A673 (cell line): ENCODE measurements around the gene DUSP1. TPM values are rescaled to one million over a fixed set of nuclear protein-coding genes. Genes with fewer than 3 reads are reported as not detected.

Experiments used
- BruUV-seq: library from RNA; stranded (reverse); fragments of 400-500 nt; replicated peaks from 2 replicates; lab custom pipeline; 2021; lab: Mats Ljungman, UMichigan
- CTCF ChIA-PET: fragments of 300-600 bp; sonication (Branson Sonifier 250); formaldehyde crosslinking; loops from one replicate; lab custom pipeline; 2022; ENCODE audit warnings: antibody characterized with exemption; lab: Charles Lee
- POLR2A ChIA-PET: fragments of 300-600 bp; sonication (Branson Sonifier 250); formaldehyde crosslinking; loops from one replicate; lab custom pipeline; 2022; ENCODE audit warnings: antibody characterized with exemption; ENCODE audit not compliant: low non-redundant PET; lab: Charles Lee
- DNase-seq: peaks from one replicate; pipeline ENCODE4 v3.0.0-alpha.2; 2015; ENCODE audit warnings: low spot score
- H3K27ac ChIP-seq: fragments of 200-600 bp; sonication (generic); 2 replicates; pipeline ENCODE4 v1.5.1; 2016; ENCODE audit warnings: mixed run types, low read depth, mild to moderate bottlenecking, mixed read lengths, antibody characterized with exemption, low read length; ENCODE audit not compliant: poor library complexity, severe bottlenecking
- H3K27me3 ChIP-seq: fragments of 200-600 bp; sonication (generic); replicated peaks from 2 replicates; pipeline ENCODE4 v1.6.1; 2017; ENCODE audit warnings: mixed run types, low read depth, mild to moderate bottlenecking, mixed read lengths, antibody characterized with exemption, low read length; ENCODE audit not compliant: insufficient read depth, poor library complexity
- H3K36me3 ChIP-seq: fragments of 200-600 bp; sonication (generic); 2 replicates; pipeline ENCODE4 v1.6.1; 2016; ENCODE audit warnings: mixed run types, mild to moderate bottlenecking, mixed read lengths, antibody characterized with exemption, low read length; ENCODE audit not compliant: insufficient read depth, poor library complexity, severe bottlenecking
- H3K4me1 ChIP-seq: fragments of 200-600 bp; sonication (generic); 2 replicates; pipeline ENCODE4 v1.6.1; 2017; ENCODE audit warnings: mixed run types, mild to moderate bottlenecking, mixed read lengths, antibody characterized with exemption, low read length; ENCODE audit not compliant: insufficient read depth, poor library complexity, severe bottlenecking
- H3K4me3 ChIP-seq: fragments of 200-600 bp; sonication (generic); 2 replicates; pipeline ENCODE4 v1.5.1; 2016; ENCODE audit warnings: low read depth, mixed run types, mild to moderate bottlenecking, mixed read lengths, low read length; ENCODE audit not compliant: poor library complexity, severe bottlenecking
- H3K9me3 ChIP-seq: fragments of 200-600 bp; sonication (generic); 2 replicates; pipeline ENCODE4 v1.6.1; 2016; ENCODE audit warnings: mixed run types, low read depth, mild to moderate bottlenecking, mixed read lengths, antibody characterized with exemption, low read length; ENCODE audit not compliant: poor library complexity, severe bottlenecking
- EZH2 ChIP-seq: fragments of 200-600 bp; sonication (generic); IDR thresholded peaks from 2 replicates; pipeline ENCODE4 v1.6.1; 2017; ENCODE audit warnings: borderline replicate concordance, low read depth, mild to moderate bottlenecking, mixed read lengths, antibody characterized with exemption, low read length; ENCODE audit not compliant: poor library complexity, severe bottlenecking
- intact Hi-C: fragments of 100-400 bp; cut with micrococcal nuclease; formaldehyde crosslinking; loops from one replicate; pipeline ENCODE4 v1.10.0; 2022; ENCODE audit not compliant: unreplicated experiment
- total RNA-seq: library from RNA; stranded (reverse); gene quantifications from 2 replicates; pipeline ENCODE4 v1.2.3, GENCODE V29; 2021
- TF ChIP-seq, protein P1 (sequence below): fragments of 300-800, 200-600 bp; sonication (generic); conservative IDR thresholded peaks from 2 replicates; pipeline ENCODE4 v1.5.1; 2017; ENCODE audit warnings: low read depth, mild to moderate bottlenecking, antibody characterized with exemption, low read length, moderate library complexity, mixed read lengths

The DUSP1 gene
- total RNA-seq, 1 experiment from 2014 or later = 13.1 TPM

GRCh38 chr5:172798422-172799215 lies 27.6 kb upstream of the DUSP1 start:
- H3K27ac ChIP-seq = no peak overlapping the region
- CTCF ChIA-PET = no interaction called here
- POLR2A ChIA-PET = no interaction called here

GRCh38 chr5:172797771-172798191 lies 26.8 kb upstream of the DUSP1 start:
- no peak for TF ChIP-seq EZH2
- TF ChIP-seq, protein P1, sequence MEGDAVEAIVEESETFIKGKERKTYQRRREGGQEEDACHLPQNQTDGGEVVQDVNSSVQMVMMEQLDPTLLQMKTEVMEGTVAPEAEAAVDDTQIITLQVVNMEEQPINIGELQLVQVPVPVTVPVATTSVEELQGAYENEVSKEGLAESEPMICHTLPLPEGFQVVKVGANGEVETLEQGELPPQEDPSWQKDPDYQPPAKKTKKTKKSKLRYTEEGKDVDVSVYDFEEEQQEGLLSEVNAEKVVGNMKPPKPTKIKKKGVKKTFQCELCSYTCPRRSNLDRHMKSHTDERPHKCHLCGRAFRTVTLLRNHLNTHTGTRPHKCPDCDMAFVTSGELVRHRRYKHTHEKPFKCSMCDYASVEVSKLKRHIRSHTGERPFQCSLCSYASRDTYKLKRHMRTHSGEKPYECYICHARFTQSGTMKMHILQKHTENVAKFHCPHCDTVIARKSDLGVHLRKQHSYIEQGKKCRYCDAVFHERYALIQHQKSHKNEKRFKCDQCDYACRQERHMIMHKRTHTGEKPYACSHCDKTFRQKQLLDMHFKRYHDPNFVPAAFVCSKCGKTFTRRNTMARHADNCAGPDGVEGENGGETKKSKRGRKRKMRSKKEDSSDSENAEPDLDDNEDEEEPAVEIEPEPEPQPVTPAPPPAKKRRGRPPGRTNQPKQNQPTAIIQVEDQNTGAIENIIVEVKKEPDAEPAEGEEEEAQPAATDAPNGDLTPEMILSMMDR = no peak
- H3K27ac ChIP-seq = no peak overlapping the region
- H3K36me3 ChIP-seq = no peaks in the 10 kb centered on the region
- no peaks in the 10 kb centered on the region for H3K9me3 ChIP-seq
- POLR2A ChIA-PET = no interaction called here
- no peak for DNase-seq
- no peaks in the 10 kb centered on the region for H3K27me3 ChIP-seq
- CTCF ChIA-PET = no interaction called here
- no peak overlapping the region for H3K4me3 ChIP-seq
- intact Hi-C loops = no loop called here
- no TSS peak for BruUV-seq
- no peaks in the 10 kb centered on the region for H3K4me1 ChIP-seq

More at GRCh38 chr5:172798422-172799215, 27.6 kb upstream of the DUSP1 start:
- no peak for TF ChIP-seq EZH2
- TF ChIP-seq, protein P1 = no peak
- no TSS peak for BruUV-seq
- Histone ChIP-seq H3K27me3 (no peaks in the 10 kb centered on the region), H3K4me3 (no peak overlapping the region), H3K4me1 (no peaks in the 10 kb centered on the region), H3K9me3 (no peaks in the 10 kb centered on the region), H3K36me3 (no peaks in the 10 kb centered on the region)
- intact Hi-C loops = no loop called here
- no peak for DNase-seq

GRCh38 chr5:172796306-172796705 lies 25.3 kb upstream of the DUSP1 start:
- Histone ChIP-seq H3K27me3 (no peaks in the 10 kb centered on the region), H3K36me3 (no peaks in the 10 kb centered on the region), H3K4me3 (no peak overlapping the region), H3K4me1 (no peaks in the 10 kb centered on the region), H3K27ac (no peak overlapping the region), H3K9me3 (no peaks in the 10 kb centered on the region)
- intact Hi-C loops = no loop called here
- DNase-seq = no peak
- CTCF ChIA-PET = no interaction called here
- TF ChIP-seq, protein P1 = no peak
- no peak for TF ChIP-seq EZH2
- BruUV-seq = no TSS peak
- POLR2A ChIA-PET = no interaction called here
